ENCODE results near the gene PGRMC1.

DNA sequence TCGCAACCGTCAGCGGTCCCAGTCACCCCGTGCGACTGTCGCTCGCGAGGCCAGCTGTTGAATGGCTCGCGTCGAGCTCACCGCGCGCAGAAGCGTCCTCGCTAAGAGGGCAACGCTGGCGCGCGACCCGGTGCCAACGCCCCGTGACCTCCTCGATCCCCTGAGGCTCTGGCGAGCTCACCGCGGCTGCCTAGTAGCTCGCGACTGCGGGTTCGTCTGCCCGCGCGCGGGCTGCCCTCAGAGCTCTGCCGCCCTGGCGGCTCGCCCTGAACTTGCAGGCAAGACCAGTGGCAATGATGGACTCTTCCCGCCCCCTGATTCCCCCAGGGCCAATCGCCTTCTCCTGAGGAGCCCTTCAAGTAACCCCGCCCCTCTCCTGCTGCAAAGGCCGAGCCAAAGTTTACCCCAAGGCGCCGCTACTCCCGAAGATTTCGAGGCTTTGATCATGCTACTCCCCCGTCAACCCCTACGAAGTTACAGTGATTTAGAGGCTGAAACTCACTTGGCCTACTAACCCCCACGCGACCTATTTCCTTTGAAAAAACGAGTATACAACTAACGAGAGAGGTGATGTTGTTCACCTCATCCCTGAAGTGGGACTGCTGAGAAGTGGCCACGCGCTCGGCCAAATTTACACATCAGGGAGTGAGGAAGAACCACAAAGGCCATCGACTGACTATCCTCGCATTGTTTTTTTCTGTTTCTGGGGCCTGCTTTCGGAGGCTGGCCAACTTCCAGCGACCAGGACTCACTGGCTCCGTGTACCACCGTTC lies 37.5 kb downstream of the PGRMC1 start:
- no peak for TF ChIP-seq POLR2A (IDR thresholded peaks at IDR 0.05; ENCODE audit: extremely low read depth, insufficient read length)
- TF ChIP-seq, protein P1, sequence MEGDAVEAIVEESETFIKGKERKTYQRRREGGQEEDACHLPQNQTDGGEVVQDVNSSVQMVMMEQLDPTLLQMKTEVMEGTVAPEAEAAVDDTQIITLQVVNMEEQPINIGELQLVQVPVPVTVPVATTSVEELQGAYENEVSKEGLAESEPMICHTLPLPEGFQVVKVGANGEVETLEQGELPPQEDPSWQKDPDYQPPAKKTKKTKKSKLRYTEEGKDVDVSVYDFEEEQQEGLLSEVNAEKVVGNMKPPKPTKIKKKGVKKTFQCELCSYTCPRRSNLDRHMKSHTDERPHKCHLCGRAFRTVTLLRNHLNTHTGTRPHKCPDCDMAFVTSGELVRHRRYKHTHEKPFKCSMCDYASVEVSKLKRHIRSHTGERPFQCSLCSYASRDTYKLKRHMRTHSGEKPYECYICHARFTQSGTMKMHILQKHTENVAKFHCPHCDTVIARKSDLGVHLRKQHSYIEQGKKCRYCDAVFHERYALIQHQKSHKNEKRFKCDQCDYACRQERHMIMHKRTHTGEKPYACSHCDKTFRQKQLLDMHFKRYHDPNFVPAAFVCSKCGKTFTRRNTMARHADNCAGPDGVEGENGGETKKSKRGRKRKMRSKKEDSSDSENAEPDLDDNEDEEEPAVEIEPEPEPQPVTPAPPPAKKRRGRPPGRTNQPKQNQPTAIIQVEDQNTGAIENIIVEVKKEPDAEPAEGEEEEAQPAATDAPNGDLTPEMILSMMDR (IDR thresholded peaks at IDR 0.05; ENCODE audit: low read depth, low read length) = no peak
- TF ChIP-seq, protein P2, sequence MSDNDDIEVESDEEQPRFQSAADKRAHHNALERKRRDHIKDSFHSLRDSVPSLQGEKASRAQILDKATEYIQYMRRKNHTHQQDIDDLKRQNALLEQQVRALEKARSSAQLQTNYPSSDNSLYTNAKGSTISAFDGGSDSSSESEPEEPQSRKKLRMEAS (IDR thresholded peaks at IDR 0.05; ENCODE audit: low read depth, low read length) = no peak

Data from NB4 (cell line).